Endothelial cell of umbilical vein (primary cell): Measurements from ENCODE around the gene ZNFX1.

ENCODE experiments used
- EZH2 ChIP-seq: IDR thresholded peaks from 2 replicates; pipeline ENCODE4 v1.6.1; 2012; ENCODE audit warnings: borderline replicate concordance, low read depth, mild to moderate bottlenecking, moderate library complexity, low read length, inconsistent platforms; ENCODE audit not compliant: severe bottlenecking
- FOS ChIP-seq: IDR thresholded peaks from 2 replicates; pipeline ENCODE4 v1.6.1; 2011; ENCODE audit warnings: mild to moderate bottlenecking, low read length, moderate library complexity, borderline replicate concordance; ENCODE audit not compliant: insufficient read depth
- GATA2 ChIP-seq: IDR thresholded peaks from 2 replicates; pipeline ENCODE4 v1.7.0; 2011; ENCODE audit warnings: low read depth, mild to moderate bottlenecking, moderate library complexity, mixed read lengths, low read length; ENCODE audit not compliant: insufficient read length, insufficient read depth
- JUN ChIP-seq: IDR thresholded peaks from 2 replicates; pipeline ENCODE4 v1.6.1; 2011; ENCODE audit warnings: borderline replicate concordance, low read depth; ENCODE audit not compliant: insufficient read length, insufficient read depth
- MYC ChIP-seq: IDR thresholded peaks from one replicate; pipeline ENCODE4 v1.6.1; 2011; ENCODE audit warnings: mild to moderate bottlenecking, low read depth, low read length
- POLR2A ChIP-seq: IDR thresholded peaks from 2 replicates; pipeline ENCODE4 v1.6.1; 2012; ENCODE audit warnings: low read depth, mild to moderate bottlenecking, control low read depth, low read length
- POLR2AphosphoS5 ChIP-seq: IDR thresholded peaks from 2 replicates; pipeline ENCODE4 v1.6.1; 2012; ENCODE audit warnings: low read depth, mild to moderate bottlenecking, control low read depth, low read length, moderate library complexity; ENCODE audit not compliant: insufficient read depth
- TF ChIP-seq, protein P1 (sequence below), 2 donors: IDR thresholded peaks; 1 replicate in 1 of 2; 2 replicates in 1 of 2; pipeline ENCODE4 v1.5.1; 2011; ENCODE audit warnings: low read length in 2 of 2, mild to moderate bottlenecking in 2 of 2, moderate library complexity in 2 of 2, control low read depth in 1 of 2, inconsistent platforms in 1 of 2, low read depth in 1 of 2; ENCODE audit not compliant: insufficient read depth in 1 of 2; ENCODE audit errors: extremely low read depth in 1 of 2
- TF ChIP-seq, protein P2 (sequence below): IDR thresholded peaks from 2 replicates; pipeline ENCODE4 v1.6.1; 2011; ENCODE audit not compliant: insufficient read depth, insufficient read length

DNA sequence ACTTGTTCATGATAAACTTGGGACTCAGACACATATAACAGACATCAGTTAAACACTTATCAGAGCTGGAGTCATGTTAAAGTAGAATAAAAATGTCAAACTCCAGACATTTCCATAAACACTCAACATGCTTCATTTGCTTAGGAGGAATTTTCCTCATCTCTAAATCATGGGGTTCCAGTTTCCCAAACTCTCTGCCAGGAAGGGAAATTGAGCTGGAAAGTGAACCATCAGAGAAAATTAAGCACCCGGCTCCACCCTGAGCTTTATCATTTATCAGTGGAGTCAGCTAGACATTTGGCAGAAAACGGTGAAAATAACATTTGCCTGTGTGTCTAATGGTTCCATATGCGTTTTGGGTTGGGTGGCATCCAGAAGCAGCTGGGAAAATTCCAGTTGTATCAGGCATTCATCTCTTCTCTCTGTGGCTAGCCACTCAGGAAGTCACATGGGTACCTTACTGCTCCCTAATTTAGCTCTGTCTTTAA lies 25.3 kb upstream of the ZNFX1 start:
- TF ChIP-seq, protein P1, sequence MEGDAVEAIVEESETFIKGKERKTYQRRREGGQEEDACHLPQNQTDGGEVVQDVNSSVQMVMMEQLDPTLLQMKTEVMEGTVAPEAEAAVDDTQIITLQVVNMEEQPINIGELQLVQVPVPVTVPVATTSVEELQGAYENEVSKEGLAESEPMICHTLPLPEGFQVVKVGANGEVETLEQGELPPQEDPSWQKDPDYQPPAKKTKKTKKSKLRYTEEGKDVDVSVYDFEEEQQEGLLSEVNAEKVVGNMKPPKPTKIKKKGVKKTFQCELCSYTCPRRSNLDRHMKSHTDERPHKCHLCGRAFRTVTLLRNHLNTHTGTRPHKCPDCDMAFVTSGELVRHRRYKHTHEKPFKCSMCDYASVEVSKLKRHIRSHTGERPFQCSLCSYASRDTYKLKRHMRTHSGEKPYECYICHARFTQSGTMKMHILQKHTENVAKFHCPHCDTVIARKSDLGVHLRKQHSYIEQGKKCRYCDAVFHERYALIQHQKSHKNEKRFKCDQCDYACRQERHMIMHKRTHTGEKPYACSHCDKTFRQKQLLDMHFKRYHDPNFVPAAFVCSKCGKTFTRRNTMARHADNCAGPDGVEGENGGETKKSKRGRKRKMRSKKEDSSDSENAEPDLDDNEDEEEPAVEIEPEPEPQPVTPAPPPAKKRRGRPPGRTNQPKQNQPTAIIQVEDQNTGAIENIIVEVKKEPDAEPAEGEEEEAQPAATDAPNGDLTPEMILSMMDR (IDR thresholded peaks at IDR 0.05; ENCODE audit: extremely low read depth in 1 of 2, insufficient read depth in 1 of 2, low read depth in 1 of 2, low read length in 2 of 2), result no peak
- TF ChIP-seq POLR2A (no peak), EZH2 (no peak), MYC (no peak), POLR2AphosphoS5 (no peak), FOS (no peak), JUN (no peak), GATA2 (no peak)
- TF ChIP-seq, protein P2, sequence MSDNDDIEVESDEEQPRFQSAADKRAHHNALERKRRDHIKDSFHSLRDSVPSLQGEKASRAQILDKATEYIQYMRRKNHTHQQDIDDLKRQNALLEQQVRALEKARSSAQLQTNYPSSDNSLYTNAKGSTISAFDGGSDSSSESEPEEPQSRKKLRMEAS, result no peak
